DMS 273 (cell line): Measurements from ENCODE around the gene NECAB3.

ENCODE experiments used
- DNase-seq: peaks from one replicate; lab custom pipeline; 2025; ENCODE audit not compliant: unreplicated experiment; lab: John Stamatoyannopoulos, UW

The NECAB3 gene

GRCh38 chr20:33666293-33667244 is 7.7 kb downstream of the NECAB3 start, which contains the start of gene ACTL10:
Gene ACTL10, plus strand, starts transcription at chr20:33666943. Its CDS starts 555 bp downstream, at chr20:33667498.
- DNase-seq = peak; percentile 44

GRCh38 chr20:33664762-33665144 is 9.5 kb downstream of the NECAB3 start:
- DNase-seq = peak; percentile 50

GRCh38 chr20:33664085-33664761 is 10.0 kb downstream of the NECAB3 start:
- peak; percentile 63 for DNase-seq

GRCh38 chr20:33663161-33664084 is 10.8 kb downstream of the NECAB3 start:
- DNase-seq = peak; percentile 90

- DNase-seq = no peak
These were observed 12.1 kb downstream of the NECAB3 start, which contains the start of gene C20orf144 for GRCh38 chr20:33662172-33662571. Gene C20orf144, plus strand, starts transcription at chr20:33662327. Its CDS starts 19 bp downstream, at chr20:33662346.

- DNase-seq = no peak
These were observed 13.6 kb downstream of the NECAB3 start for GRCh38 chr20:33660685-33661058.

- no peak for DNase-seq
These were observed 14.1 kb downstream of the NECAB3 start for GRCh38 chr20:33660035-33660684.

GRCh38 chr20:33659341-33660034 is 14.7 kb downstream of the NECAB3 start:
- DNase-seq = no peak

GRCh38 chr20:33658929-33659328 is 15.3 kb downstream of the NECAB3 start:
- DNase-seq = no peak

GRCh38 chr20:33658510-33658909 is 15.7 kb downstream of the NECAB3 start:
- no peak for DNase-seq

GRCh38 chr20:33657704-33658095 is 16.5 kb downstream of the NECAB3 start:
- no peak for DNase-seq

GRCh38 chr20:33656783-33657703 is 17.2 kb downstream of the NECAB3 start:
- DNase-seq = no peak

- DNase-seq = no peak
These were observed 18.0 kb downstream of the NECAB3 start for GRCh38 chr20:33656010-33656782.

- no peak for DNase-seq
These were observed 19.1 kb downstream of the NECAB3 start for GRCh38 chr20:33655164-33655563.

- DNase-seq = no peak
These were observed 19.5 kb downstream of the NECAB3 start for GRCh38 chr20:33654680-33655161.

GRCh38 chr20:33653900-33654596 is 20.2 kb downstream of the NECAB3 start:
- DNase-seq = peak; percentile 45

- peak; percentile 84 for DNase-seq
These were observed 20.9 kb downstream of the NECAB3 start for GRCh38 chr20:33653218-33653899.
